K562 (cell line): ENCODE measurements around the gene PTPRC. TPM values are rescaled to one million over a fixed set of nuclear protein-coding genes. Genes with fewer than 3 reads are reported as not detected.

ENCODE experiments used
- ATAC-seq: fragments of 200-7000 bp; cut with Tn5 transposase; 3 replicates; pipeline ENCODE4 v1.9.1; 2020; ENCODE audit warnings: moderate library complexity
- BruUV-seq: library from RNA; stranded (reverse); fragments of 400-500 nt; replicated peaks from 2 replicates; lab custom pipeline; 2021; lab: Mats Ljungman, UMichigan
- CTCF ChIA-PET: fragments of 300-600 bp; formaldehyde crosslinking; extraction: SDS; loops from one replicate; lab custom pipeline; 2021; ENCODE audit warnings: low intra/inter-chr PET ratio; lab: Yijun Ruan, JAX
- POLR2A ChIA-PET: fragments of 300-600, 350-650 bp; sonication (Branson Sonifier 250); formaldehyde crosslinking; extraction: SDS; loops from one replicate; lab custom pipeline; 2021; ENCODE audit warnings: antibody characterized with exemption, inconsistent platforms; lab: Yijun Ruan, JAX
- DNase-seq, 4 experiments: peaks; one replicate each; pipeline versions ENCODE4 v3.0.0 to v3.0.0-alpha.2; 2011 to 2018; ENCODE audit warnings: low spot score in 3 of 4, mixed read lengths in 3 of 4; ENCODE audit errors: extremely low read depth in 1 of 4
- FAIRE-seq: peaks from 2 replicates; lab custom pipeline; 2011; peaks lifted over from hg19 to GRCh38; lab: Jason Lieb, UNC
- H2AFZ ChIP-seq: 2 replicates; pipeline ENCODE4 v1.6.0; 2011; ENCODE audit warnings: low read depth, low read length, control low read depth, inconsistent platforms
- H3K27ac ChIP-seq: fragments of 200-600 bp; 3 replicates; pipeline ENCODE4 v1.8.0; 2011; ENCODE audit warnings: low read depth, mild to moderate bottlenecking, control low read depth, inconsistent platforms, low read length, moderate library complexity, mixed read lengths; ENCODE audit errors: extremely low read depth
- H3K27me3 ChIP-seq, 2 experiments: fragments of 300-600 bp in 1 of 2; 2 replicates in 1 of 2; 3 replicates in 1 of 2; pipeline versions ENCODE4 v1.6.0 to v1.8.0; 2011; ENCODE audit warnings: inconsistent platforms in 2 of 2, low read length in 2 of 2, mild to moderate bottlenecking in 1 of 2, mixed read lengths in 1 of 2, moderate library complexity in 1 of 2; ENCODE audit not compliant: control insufficient read depth in 2 of 2, insufficient read depth in 2 of 2
- H3K36me3 ChIP-seq: fragments of 300-600 bp; 3 replicates; pipeline ENCODE4 v1.8.0; 2011; ENCODE audit warnings: mild to moderate bottlenecking, low read length, inconsistent platforms; ENCODE audit not compliant: control insufficient read depth, insufficient read depth
- H3K4me1 ChIP-seq, 2 experiments: fragments of 200-600 bp in 1 of 2; replicated peaks in 1 of 2; 2 replicates in 1 of 2; 3 replicates in 1 of 2; pipeline versions ENCODE4 v1.5.1 to v1.8.0; 2011; ENCODE audit warnings: inconsistent platforms in 2 of 2, low read length in 2 of 2, mild to moderate bottlenecking in 1 of 2, mixed read lengths in 1 of 2, moderate library complexity in 1 of 2; ENCODE audit not compliant: control insufficient read depth in 2 of 2, insufficient read depth in 2 of 2
- H3K4me2 ChIP-seq: 2 replicates; pipeline ENCODE4 v1.6.1; 2011; ENCODE audit warnings: low read length, control low read depth, inconsistent platforms, mixed read lengths; ENCODE audit not compliant: insufficient read depth
- H3K4me3 ChIP-seq: fragments of 200-600 bp; sonication (generic), shearing (Covaris generic); 2 replicates; pipeline ENCODE4 v1.5.1; 2016; ENCODE audit warnings: control low read depth, inconsistent platforms
- H3K79me2 ChIP-seq: fragments of 200-600 bp; 3 replicates; pipeline ENCODE4 v1.8.0; 2011; ENCODE audit warnings: low read length, inconsistent platforms; ENCODE audit not compliant: control insufficient read depth, insufficient read depth
- H3K9ac ChIP-seq, 2 experiments: 2 replicates each; pipeline versions ENCODE4 v1.6.0 to v1.6.1; 2011; ENCODE audit warnings: low read depth in 2 of 2, low read length in 2 of 2, control low read depth in 1 of 2, inconsistent platforms in 1 of 2, mild to moderate bottlenecking in 1 of 2, mixed read lengths in 1 of 2; ENCODE audit not compliant: insufficient read depth in 1 of 2
- H3K9me1 ChIP-seq: one replicate; pipeline ENCODE4 v1.6.0; 2011; ENCODE audit warnings: inconsistent platforms, mild to moderate bottlenecking, low read length, moderate library complexity; ENCODE audit not compliant: control insufficient read depth, insufficient read depth
- H3K9me3 ChIP-seq: replicated peaks from 2 replicates; pipeline ENCODE4 v1.5.1; 2011; ENCODE audit warnings: low read depth, low read length, inconsistent platforms; ENCODE audit not compliant: control insufficient read depth, insufficient read depth
- H4K20me1 ChIP-seq: replicated peaks from 2 replicates; pipeline ENCODE4 v1.6.1; 2011; ENCODE audit warnings: low read length, inconsistent platforms, mixed read lengths; ENCODE audit not compliant: control insufficient read depth, insufficient read depth
- BCOR ChIP-seq: fragments of 450-650 bp; IDR thresholded peaks from 2 replicates; pipeline ENCODE4 v1.6.1; 2016
- CHAMP1 ChIP-seq: fragments of 450-650 bp; IDR thresholded peaks from 2 replicates; pipeline ENCODE4 v1.6.1; 2016; ENCODE audit warnings: mild to moderate bottlenecking
- ELF1 ChIP-seq: fragments of 200-800 bp; sonication (Bioruptor generic); IDR thresholded peaks from 2 replicates; pipeline ENCODE4 v1.6.1; 2016; ENCODE audit warnings: missing genetic modification characterization, missing compliant biosample characterization
- IRF9 ChIP-seq: fragments of 450-650 bp; IDR thresholded peaks from 2 replicates; pipeline ENCODE4 v1.6.1; 2016; ENCODE audit warnings: missing biosample characterization, missing genetic modification characterization
- NR2F6 ChIP-seq: fragments of 450-650 bp; formaldehyde crosslinking; IDR thresholded peaks from 2 replicates; pipeline ENCODE4 v1.4.0; 2020; ENCODE audit warnings: mild to moderate bottlenecking
- RBM39 ChIP-seq: fragments of 200-400 bp; formaldehyde crosslinking; optimal IDR thresholded peaks from 2 replicates; pipeline ENCODE3; 2018; ENCODE audit warnings: low read depth, low read length
- SMC3 ChIP-seq: conservative IDR thresholded peaks from 2 replicates; pipeline ENCODE4 v1.6.1; 2011; ENCODE audit warnings: low read depth, low read length, improper control_type of control experiment; ENCODE audit not compliant: insufficient read depth
- TFAM ChIP-seq: fragments of 250-450 bp; sonication (Bioruptor Pico); conservative IDR thresholded peaks from 2 replicates; pipeline ENCODE4 v1.5.0; 2021; ENCODE audit warnings: mild to moderate bottlenecking, moderate library complexity
- TRIM24 ChIP-seq, 2 experiments: fragments of 450-650 bp; IDR thresholded peaks; 2 replicates each; pipeline ENCODE4 v1.6.1; 2016
- ZNF217 ChIP-seq: sonication (generic); formaldehyde crosslinking; IDR thresholded peaks from 2 replicates; pipeline ENCODE4 v1.8.0; 2022; ENCODE audit warnings: mild to moderate bottlenecking, missing genetic modification reagents
- WGBS: fragments of 100-300 bp; shearing (Covaris generic); methylation state at CpG from one replicate; pipeline ENCODE4 v1.1.6; 2016; ENCODE audit warnings: low coverage, mixed read lengths; ENCODE audit not compliant: insufficient coverage; ENCODE audit errors: missing lambda C conversion rate; 5-methylcytosine and 5-hydroxymethylcytosine counted together
- in situ Hi-C: fragments of 300-500 bp; cut with MboI; formaldehyde crosslinking; loops from 4 replicates; pipeline ENCODE4 v1.15.0; 2018; ENCODE audit warnings: inconsistent platforms, mixed read lengths
- intact Hi-C: fragments of 100-400 bp; cut with micrococcal nuclease; formaldehyde crosslinking; loops from 2 replicates; pipeline ENCODE4 v1.14.2; 2022
- polyA plus RNA-seq, 8 experiments: library from polyadenylated mRNA; depleted of rRNA in 4 of 8; stranded (reverse) in 5 of 8; unstranded in 3 of 8; fragments of >200 nt; fragmentation: Nextera tagmentation in 2 of 8; fragmentation: Illumina TruSeq in 1 of 8; extraction: Ambion mirVana in 2 of 8; extraction: Trizol in 1 of 8; gene quantifications; 2 replicates each; pipeline versions ENCODE4 v1.2.1 to v1.2.3, GENCODE V29; 2011 to 2014; ENCODE audit warnings: inconsistent platforms in 1 of 8, missing spikeins in 1 of 8
- total RNA-seq, 7 experiments: library from RNA; depleted of rRNA in 6 of 7; stranded (reverse); fragments of >200 nt in 6 of 7; fragmentation: Illumina TruSeq in 2 of 7; extraction: Trizol in 2 of 7; gene quantifications; 2 replicates each; pipeline versions ENCODE4 v1.2.1 to v1.2.3, GENCODE V29; 2011 to 2021; ENCODE audit warnings: low replicate concordance in 1 of 7
- TF ChIP-seq, protein P1 (sequence below): fragments of 450-650 bp; formaldehyde crosslinking; IDR thresholded peaks from 2 replicates; pipeline ENCODE4 v1.4.0; 2020; ENCODE audit warnings: mild to moderate bottlenecking, mixed read lengths

The PTPRC gene
- total and polyA plus RNA-seq, 9 of the 15 experiments (the other 6 are each of a cell fraction or from before 2014, with no cell fraction given) = 7.1 to 107 (median 62.9) TPM

- no peak for TF ChIP-seq IRF9 (tag)
These were observed 70.1 kb downstream of the PTPRC start (continued) for GRCh38 chr1:198708761-198709525.

DNA sequence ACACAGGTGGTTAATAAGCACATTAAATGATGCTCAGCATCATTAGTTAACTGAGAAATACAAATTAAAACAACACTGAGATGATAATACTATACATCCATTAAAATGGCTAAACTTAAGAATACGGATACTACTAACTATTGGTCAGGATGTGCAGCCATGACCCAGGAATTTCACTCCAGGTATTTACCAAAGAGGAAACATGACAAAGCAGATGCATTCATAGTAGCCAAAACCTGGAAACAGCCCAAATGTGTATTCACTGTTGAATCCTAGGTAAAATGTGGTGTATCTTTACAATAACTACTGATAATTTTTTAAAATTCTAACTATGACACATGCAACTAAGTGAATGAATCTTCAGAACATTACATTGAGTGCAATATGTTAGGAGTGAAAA lies 73.0 kb downstream of the PTPRC start:
- FAIRE-seq = no peak
- Histone ChIP-seq H3K4me1 (no peaks in the 10 kb centered on the region), H4K20me1 (no peaks in the 10 kb centered on the region), H2AFZ (no peak overlapping the region), H3K9me3 (no peaks in the 10 kb centered on the region), H3K4me2 (no peak overlapping the region), H3K9me1 (no peaks in the 10 kb centered on the region), H3K4me3 (no peak overlapping the region), H3K27me3 (no peaks in the 10 kb centered on the region), H3K9ac (no peak overlapping the region), H3K79me2 (no peaks in the 10 kb centered on the region), H3K27ac (no peak overlapping the region), H3K36me3 (0 out of 3 replicates have a peak, but pooled peaks cover 5% of the 10 kb centered on the region)
- CTCF ChIA-PET = no interaction called here
- WGBS = 53% methylated on average over 1 of the region's 1 CpG
- POLR2A ChIA-PET = no interaction called here
- no peak for ATAC-seq
- in situ Hi-C loops = no loop called here
- intact Hi-C loops = no loop called here
- no peak for DNase-seq
- no TSS peak for BruUV-seq
- TF ChIP-seq BCOR (no peak), CHAMP1 (no peak), NR2F6 (CRISPR knock-in tag) (no peak), RBM39 (no peak), TFAM (CRISPR knock-in tag) (no peak), ELF1 (no peak), SMC3 (no peak), TRIM24 (IDR thresholded peaks at IDR 0.05) (no peak), ZNF217 (CRISPR knock-in tag) (no peak)
- TF ChIP-seq, protein P1, sequence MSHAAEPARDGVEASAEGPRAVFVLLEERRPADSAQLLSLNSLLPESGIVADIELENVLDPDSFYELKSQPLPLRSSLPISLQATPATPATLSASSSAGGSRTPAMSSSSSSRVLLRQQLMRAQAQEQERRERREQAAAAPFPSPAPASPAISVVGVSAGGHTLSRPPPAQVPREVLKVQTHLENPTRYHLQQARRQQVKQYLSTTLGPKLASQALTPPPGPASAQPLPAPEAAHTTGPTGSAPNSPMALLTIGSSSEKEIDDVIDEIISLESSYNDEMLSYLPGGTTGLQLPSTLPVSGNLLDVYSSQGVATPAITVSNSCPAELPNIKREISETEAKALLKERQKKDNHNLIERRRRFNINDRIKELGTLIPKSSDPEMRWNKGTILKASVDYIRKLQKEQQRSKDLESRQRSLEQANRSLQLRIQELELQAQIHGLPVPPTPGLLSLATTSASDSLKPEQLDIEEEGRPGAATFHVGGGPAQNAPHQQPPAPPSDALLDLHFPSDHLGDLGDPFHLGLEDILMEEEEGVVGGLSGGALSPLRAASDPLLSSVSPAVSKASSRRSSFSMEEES (CRISPR knock-in tag) = no peak
